Osteoblast (primary cell): ENCODE results near the gene NDUFV2. TPM values are rescaled to one million over a fixed set of nuclear protein-coding genes. Genes with fewer than 3 reads are reported as not detected.
"Not testable (repeated sequence)": the region's sequence is repeated elsewhere in the genome, so short reads cannot be mapped to it uniquely, and the experiment has no call there.

Source experiments
- DNase-seq: peaks from one replicate; pipeline ENCODE4 v3.0.0; 2011; ENCODE audit warnings: low spot score, mixed read lengths; ENCODE audit not compliant: insufficient read length; ENCODE audit errors: missing footprints
- H2AFZ ChIP-seq: 2 replicates; pipeline ENCODE4 v1.6.0; 2011; ENCODE audit warnings: mild to moderate bottlenecking, low read length
- H3K27ac ChIP-seq: 2 replicates; pipeline ENCODE4 v1.5.1; 2011; ENCODE audit warnings: mild to moderate bottlenecking, low read depth, low read length, moderate library complexity
- H3K27me3 ChIP-seq: 2 replicates; pipeline ENCODE4 v1.6.0; 2012; ENCODE audit warnings: mild to moderate bottlenecking, control low read depth, inconsistent platforms, low read length, moderate library complexity; ENCODE audit not compliant: insufficient read depth
- H3K36me3 ChIP-seq: 2 replicates; pipeline ENCODE4 v1.5.1; 2011; ENCODE audit warnings: mild to moderate bottlenecking, low read length, control low read depth, moderate library complexity; ENCODE audit not compliant: insufficient read depth
- H3K4me1 ChIP-seq: 2 replicates; pipeline ENCODE4 v1.5.1; 2011; ENCODE audit warnings: mild to moderate bottlenecking, low read length, control low read depth, moderate library complexity; ENCODE audit not compliant: insufficient read depth
- H3K4me2 ChIP-seq: 2 replicates; pipeline ENCODE4 v1.6.0; 2011; ENCODE audit warnings: mild to moderate bottlenecking, low read length; ENCODE audit not compliant: insufficient read depth
- H3K4me3 ChIP-seq: fragments of 200-600 bp; sonication (generic); 3 replicates; pipeline ENCODE4 v1.5.1; 2012; ENCODE audit warnings: mild to moderate bottlenecking, low read length, inconsistent platforms; ENCODE audit not compliant: insufficient read depth
- H3K79me2 ChIP-seq: 2 replicates; pipeline ENCODE4 v1.6.0; 2012; ENCODE audit warnings: mild to moderate bottlenecking, low read length, control low read depth, inconsistent platforms; ENCODE audit not compliant: insufficient read depth
- H3K9me3 ChIP-seq: 2 replicates; pipeline ENCODE4 v1.5.1; 2011; ENCODE audit warnings: low read depth, low read length, control low read depth
- H4K20me1 ChIP-seq: 2 replicates; pipeline ENCODE4 v1.6.0; 2012; ENCODE audit warnings: mild to moderate bottlenecking, low read length, control low read depth; ENCODE audit not compliant: insufficient read depth
- CTCF ChIP-seq: IDR thresholded peaks from 2 replicates; pipeline ENCODE4 v1.5.1; 2011; ENCODE audit warnings: mild to moderate bottlenecking, low read depth, low read length, moderate library complexity; ENCODE audit errors: extremely low read depth
- total RNA-seq: library from RNA; depleted of rRNA; stranded (reverse); fragments of >200 nt; gene quantifications from 2 replicates; pipeline ENCODE4 v1.2.3, GENCODE V29; 2012

The NDUFV2 gene
- total RNA-seq, 1 donor, result 95.9 TPM

DNA sequence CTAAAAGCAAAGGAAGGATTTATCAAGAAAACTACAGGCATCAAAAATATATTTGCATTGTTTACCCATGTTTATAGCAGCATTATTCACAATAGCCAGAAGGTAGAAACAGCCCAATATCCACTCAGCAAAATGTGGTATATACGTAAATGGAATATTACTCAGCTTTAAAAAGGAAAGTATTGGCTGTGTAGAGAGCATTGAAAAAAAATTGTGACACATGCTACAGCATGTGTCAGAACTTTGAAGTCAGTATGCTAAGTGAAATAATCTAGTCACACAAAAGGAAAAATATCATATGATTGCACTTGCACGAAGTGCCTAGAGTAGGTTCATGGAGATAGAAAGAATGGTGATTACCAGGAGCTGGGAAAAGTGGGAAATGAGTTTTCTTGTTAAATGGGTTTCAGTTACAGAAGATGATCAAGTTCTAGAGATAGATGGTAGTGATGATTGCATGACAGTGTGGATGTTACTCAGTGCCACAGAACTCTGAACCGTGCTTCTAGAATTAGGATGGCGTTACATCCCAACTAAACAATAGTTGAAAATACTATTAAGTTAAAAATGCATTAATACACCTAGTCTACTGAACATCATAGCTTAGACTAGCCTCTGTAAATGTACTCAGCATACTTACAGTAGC, 54.2 kb downstream of the NDUFV2 start:
- Histone ChIP-seq H3K27ac (no peak overlapping the region), H3K27me3 (no peaks in the 10 kb centered on the region), H3K4me3 (no peak overlapping the region), H3K4me1 (no peaks in the 10 kb centered on the region), H3K4me2 (no peak overlapping the region), H4K20me1 (peaks cover 25% of the 10 kb centered on the region), H2AFZ (no peak overlapping the region), H3K9me3 (no peaks in the 10 kb centered on the region), H3K36me3 (no peaks in the 10 kb centered on the region), H3K79me2 (peaks cover 89% of the 10 kb centered on the region)
- no peak for DNase-seq
- no peak for TF ChIP-seq CTCF

DNA sequence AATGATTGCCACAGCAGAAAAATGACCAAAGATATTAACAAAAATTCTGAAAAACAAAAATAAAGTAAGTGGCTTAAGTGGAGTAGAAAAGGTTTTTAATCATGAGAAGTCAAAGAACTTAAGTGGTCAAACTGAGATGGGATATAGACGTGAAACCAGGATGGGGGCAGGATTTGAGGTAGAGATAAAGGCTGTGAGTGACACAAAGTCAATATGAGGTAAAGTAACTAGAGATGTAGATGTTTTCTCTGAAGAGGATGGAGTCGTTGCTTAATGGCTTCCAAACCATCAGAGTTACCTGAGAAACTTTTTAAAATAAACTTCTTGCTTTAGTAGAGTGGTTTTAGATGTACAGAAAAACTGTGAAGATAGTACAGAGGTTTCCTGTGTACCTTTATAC, 55.3 kb downstream of the NDUFV2 start:
- DNase-seq, result peak; percentile 5
- Histone ChIP-seq H3K27me3 (no peaks in the 10 kb centered on the region), H3K36me3 (no peaks in the 10 kb centered on the region), H3K4me3 (no peak overlapping the region), H2AFZ (no peak overlapping the region), H3K9me3 (no peaks in the 10 kb centered on the region), H3K27ac (no peak overlapping the region), H4K20me1 (peaks cover 20% of the 10 kb centered on the region), H3K4me1 (no peaks in the 10 kb centered on the region), H3K79me2 (peaks cover 89% of the 10 kb centered on the region), H3K4me2 (no peak overlapping the region)
- no peak for TF ChIP-seq CTCF

- no peak overlapping the region for H3K4me3 ChIP-seq
- no peaks in the 10 kb centered on the region for H3K36me3 ChIP-seq
- no peak overlapping the region for H2AFZ ChIP-seq
- peaks cover 89% of the 10 kb centered on the region for H3K79me2 ChIP-seq
- H3K9me3 ChIP-seq, result peaks cover 4% of the 10 kb centered on the region
- no peak for TF ChIP-seq CTCF
- H3K27me3 ChIP-seq, result no peaks in the 10 kb centered on the region
- no peak overlapping the region for H3K4me2 ChIP-seq
- H3K4me1 ChIP-seq, result no peaks in the 10 kb centered on the region
- no peak for DNase-seq
- peaks cover 21% of the 10 kb centered on the region for H4K20me1 ChIP-seq
- no peak overlapping the region for H3K27ac ChIP-seq
Measured at GRCh38 chr18:9160014-9160413, 57.5 kb downstream of the NDUFV2 start.

DNA sequence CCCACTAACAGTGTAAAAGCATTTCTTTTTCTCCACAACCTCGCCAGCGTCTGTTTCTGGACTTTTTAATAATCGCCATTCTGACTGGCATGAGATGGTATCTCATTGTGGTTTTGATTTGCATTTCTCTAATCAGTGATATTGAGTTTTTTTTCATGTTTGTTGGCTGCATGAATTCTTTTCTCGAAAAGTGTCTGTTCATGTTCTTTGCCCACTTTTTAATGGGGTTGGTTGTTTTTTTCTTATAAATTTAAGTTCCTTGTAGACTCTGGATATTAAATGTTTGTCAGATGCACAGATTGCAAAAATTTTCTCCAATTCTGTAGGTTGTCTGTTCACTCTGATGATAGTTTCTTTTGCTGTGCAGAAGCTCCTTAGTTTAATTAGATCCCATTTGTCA, 60.2 kb downstream of the NDUFV2 start:
- DNase-seq, H3K27me3 ChIP-seq, H2AFZ ChIP-seq, H3K4me3 ChIP-seq, H3K27ac ChIP-seq, H3K9me3 ChIP-seq, H3K4me2 ChIP-seq, H3K36me3 ChIP-seq, H3K4me1 ChIP-seq: not testable (repeated sequence)
- H3K79me2 ChIP-seq, result peaks cover 71% of the 10 kb centered on the region
- H4K20me1 ChIP-seq, result peaks cover 18% of the 10 kb centered on the region

DNA sequence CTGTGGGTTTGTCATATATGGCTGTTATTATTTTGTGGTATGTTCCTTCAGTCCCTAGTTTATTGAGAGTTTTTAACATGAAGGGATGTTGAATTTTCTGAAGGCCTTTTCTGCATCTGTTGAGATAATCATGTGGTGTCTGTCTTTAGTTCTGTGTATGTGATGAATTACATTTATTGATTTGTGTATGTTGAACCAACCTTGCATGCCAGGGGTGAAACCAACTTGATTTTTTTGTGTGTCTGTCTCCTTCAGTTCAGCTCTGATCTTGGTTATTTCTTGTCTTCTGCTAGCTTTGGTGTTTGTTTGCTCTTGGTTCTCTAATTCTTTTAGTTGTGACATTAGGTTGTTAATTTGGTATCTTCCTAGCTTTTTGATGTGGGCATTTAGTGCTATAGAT, 61.6 kb downstream of the NDUFV2 start:
- H3K27ac ChIP-seq, H3K4me1 ChIP-seq, H3K4me3 ChIP-seq, H3K9me3 ChIP-seq, H3K27me3 ChIP-seq, H3K36me3 ChIP-seq, H2AFZ ChIP-seq, DNase-seq, H3K4me2 ChIP-seq: not testable (repeated sequence)
- H3K79me2 ChIP-seq, result peaks cover 64% of the 10 kb centered on the region
- peaks cover 18% of the 10 kb centered on the region for H4K20me1 ChIP-seq

DNA sequence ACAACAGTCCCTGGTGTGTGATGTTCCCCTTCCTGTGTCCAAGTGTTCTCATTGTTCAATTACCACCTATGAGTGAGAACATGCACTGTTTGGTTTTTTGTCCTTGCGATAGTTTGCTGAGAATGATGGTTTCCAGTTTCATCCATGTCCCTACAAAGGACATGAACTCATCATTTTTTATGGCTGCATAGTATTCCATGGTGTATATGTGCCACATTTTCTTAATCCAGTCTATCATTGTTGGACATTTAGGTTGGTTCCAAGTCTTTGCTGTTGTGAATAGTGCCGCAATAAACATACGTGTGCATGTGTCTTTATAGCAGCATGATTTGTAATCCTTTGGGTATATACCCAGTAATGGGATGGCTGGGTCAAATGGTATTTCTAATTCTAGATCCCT, 63.4 kb downstream of the NDUFV2 start:
- H3K36me3 ChIP-seq, DNase-seq, H3K9me3 ChIP-seq, H3K4me1 ChIP-seq, H3K27me3 ChIP-seq, H2AFZ ChIP-seq, H3K4me2 ChIP-seq, H3K27ac ChIP-seq, H3K4me3 ChIP-seq: not testable (repeated sequence)
- peaks cover 59% of the 10 kb centered on the region for H3K79me2 ChIP-seq
- peaks cover 19% of the 10 kb centered on the region for H4K20me1 ChIP-seq

GRCh38 chr18:9169515-9169914, 67.0 kb downstream of the NDUFV2 start:
- H3K4me1 ChIP-seq, H3K9me3 ChIP-seq, H3K4me2 ChIP-seq, H3K36me3 ChIP-seq, DNase-seq, H3K4me3 ChIP-seq, H2AFZ ChIP-seq, H3K27ac ChIP-seq, H3K27me3 ChIP-seq: not testable (repeated sequence)
- peaks cover 64% of the 10 kb centered on the region for H3K79me2 ChIP-seq
- H4K20me1 ChIP-seq, result peaks cover 28% of the 10 kb centered on the region
